Lower leg skin (tissue), 3 donors: ENCODE data around the gene GRIK5.

Experiments
- POLR2A ChIP-seq, 2 donors: fragments of 450-650 bp; IDR thresholded peaks; one replicate each; pipeline ENCODE4 v1.6.1; 2016 to 2017; ENCODE audit warnings: antibody characterized with exemption in 2 of 2, mild to moderate bottlenecking in 1 of 2, moderate library complexity in 1 of 2
- TF ChIP-seq, protein P1 (sequence below), 3 donors: fragments of 450-650 bp; IDR thresholded peaks; one replicate each; pipeline ENCODE4 v1.5.1; 2016; ENCODE audit warnings: antibody characterized with exemption in 3 of 3, mild to moderate bottlenecking in 3 of 3, moderate library complexity in 2 of 3

DNA sequence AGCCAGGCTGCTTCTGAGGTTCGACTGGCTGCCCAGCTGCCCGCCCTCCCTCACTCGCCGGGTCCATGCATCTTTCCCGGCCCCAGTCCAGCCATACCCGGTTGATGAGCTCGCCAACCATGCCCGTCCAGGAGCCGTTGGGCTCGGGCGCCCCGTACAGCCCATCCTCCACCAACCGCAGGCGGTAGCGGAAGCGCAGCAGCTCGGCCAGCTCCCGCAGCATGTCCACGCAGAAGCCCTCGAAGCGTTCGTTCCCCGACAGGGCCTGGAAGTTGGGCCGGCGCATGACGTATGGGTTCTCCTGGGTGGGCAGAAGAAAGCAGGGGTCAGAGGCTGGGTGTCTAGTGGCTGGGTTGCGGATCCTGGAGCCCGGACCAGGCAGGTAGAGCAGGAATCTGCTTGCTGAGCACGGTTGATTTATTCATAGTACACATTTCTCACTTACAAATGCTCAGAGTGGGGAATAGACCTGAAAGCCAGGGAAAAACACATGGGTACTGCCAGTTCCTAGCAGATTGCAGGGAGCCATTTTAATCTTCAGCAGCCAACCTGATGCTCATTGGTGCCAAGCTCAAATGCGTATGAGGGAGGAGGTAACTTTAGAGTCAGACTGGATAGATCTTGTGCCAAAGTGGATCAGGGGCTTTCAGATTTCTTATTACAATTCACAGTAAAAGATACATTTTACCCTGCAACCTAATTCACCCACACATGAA is 27.4 kb downstream of the GRIK5 start:
- TF ChIP-seq, protein P1, sequence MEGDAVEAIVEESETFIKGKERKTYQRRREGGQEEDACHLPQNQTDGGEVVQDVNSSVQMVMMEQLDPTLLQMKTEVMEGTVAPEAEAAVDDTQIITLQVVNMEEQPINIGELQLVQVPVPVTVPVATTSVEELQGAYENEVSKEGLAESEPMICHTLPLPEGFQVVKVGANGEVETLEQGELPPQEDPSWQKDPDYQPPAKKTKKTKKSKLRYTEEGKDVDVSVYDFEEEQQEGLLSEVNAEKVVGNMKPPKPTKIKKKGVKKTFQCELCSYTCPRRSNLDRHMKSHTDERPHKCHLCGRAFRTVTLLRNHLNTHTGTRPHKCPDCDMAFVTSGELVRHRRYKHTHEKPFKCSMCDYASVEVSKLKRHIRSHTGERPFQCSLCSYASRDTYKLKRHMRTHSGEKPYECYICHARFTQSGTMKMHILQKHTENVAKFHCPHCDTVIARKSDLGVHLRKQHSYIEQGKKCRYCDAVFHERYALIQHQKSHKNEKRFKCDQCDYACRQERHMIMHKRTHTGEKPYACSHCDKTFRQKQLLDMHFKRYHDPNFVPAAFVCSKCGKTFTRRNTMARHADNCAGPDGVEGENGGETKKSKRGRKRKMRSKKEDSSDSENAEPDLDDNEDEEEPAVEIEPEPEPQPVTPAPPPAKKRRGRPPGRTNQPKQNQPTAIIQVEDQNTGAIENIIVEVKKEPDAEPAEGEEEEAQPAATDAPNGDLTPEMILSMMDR (IDR thresholded peaks at IDR 0.05): no peak
- TF ChIP-seq POLR2A (IDR thresholded peaks at IDR 0.05): no peak
